GM12878 (cell line): Measurements from ENCODE around the gene PPP2R5D. TPM values are rescaled to one million over a fixed set of nuclear protein-coding genes. Genes with fewer than 3 reads are reported as not detected.
A peak's percentile ranks its signal among the peaks of the same experiment; 100 is the strongest.

Source experiments
- ATAC-seq: fragments of 200-7000 bp; cut with Tn5 transposase; 3 replicates; pipeline ENCODE4 v1.9.1; 2020; ENCODE audit warnings: mild to moderate bottlenecking, moderate library complexity
- BruUV-seq: library from RNA; stranded (reverse); fragments of 400-500 nt; replicated peaks from 2 replicates; lab custom pipeline; 2021; lab: Mats Ljungman, UMichigan
- CTCF ChIA-PET: fragments of 300-600 bp; sonication (Branson Sonifier 250); formaldehyde crosslinking; extraction: SDS; loops from one replicate; lab custom pipeline; 2021; ENCODE audit warnings: inconsistent platforms; lab: Yijun Ruan, JAX
- POLR2A ChIA-PET: fragments of 350-600 bp; formaldehyde crosslinking; extraction: SDS; loops from one replicate; lab custom pipeline; 2021; ENCODE audit warnings: inconsistent platforms; lab: Charles Lee
- RAD21 ChIA-PET: fragments of 300-600 bp; sonication (Branson Sonifier 250); formaldehyde crosslinking; loops from one replicate; lab custom pipeline; 2023; ENCODE audit warnings: antibody characterized with exemption; ENCODE audit not compliant: unreplicated experiment; lab: Charles Lee
- SMC1A ChIA-PET: fragments of 300-600 bp; sonication (Branson Sonifier 250); formaldehyde crosslinking; loops from one replicate; lab custom pipeline; 2023; ENCODE audit not compliant: unreplicated experiment, uncharacterized antibody; lab: Charles Lee
- DNase-seq: peaks from one replicate; pipeline ENCODE4 v3.0.0-alpha.2; 2011; ENCODE audit warnings: low read depth, low spot score
- FAIRE-seq: peaks from 3 replicates; lab custom pipeline; 2011; peaks lifted over from hg19 to GRCh38; lab: Jason Lieb, UNC
- H2AFZ ChIP-seq: 2 replicates; pipeline ENCODE4 v1.6.0; 2011; ENCODE audit warnings: low read depth, low read length, control low read depth; ENCODE audit not compliant: control insufficient read depth
- H3K27ac ChIP-seq: 2 replicates; pipeline ENCODE4 v1.5.1; 2011; ENCODE audit warnings: control low read depth; ENCODE audit not compliant: control insufficient read depth, insufficient read depth
- H3K27me3 ChIP-seq, 2 experiments: replicated peaks in 1 of 2; 2 replicates each; pipeline versions ENCODE4 v1.6.0 to v1.6.1; 2011; ENCODE audit warnings: low read length in 1 of 2; ENCODE audit not compliant: control insufficient read depth in 2 of 2, insufficient read depth in 2 of 2
- H3K36me3 ChIP-seq, 2 experiments: 2 replicates each; pipeline ENCODE4 v1.5.1; 2011; ENCODE audit warnings: low read length in 1 of 2; ENCODE audit not compliant: control insufficient read depth in 2 of 2, insufficient read depth in 2 of 2
- H3K4me1 ChIP-seq: 2 replicates; pipeline ENCODE4 v1.6.1; 2011; ENCODE audit warnings: mild to moderate bottlenecking, low read length, moderate library complexity, mixed read lengths; ENCODE audit not compliant: control insufficient read depth, insufficient read depth
- H3K4me2 ChIP-seq: 2 replicates; pipeline ENCODE4 v1.6.0; 2011; ENCODE audit warnings: control low read depth; ENCODE audit not compliant: control insufficient read depth, insufficient read depth
- H3K4me3 ChIP-seq: fragments of 200-600 bp; sonication (generic); 2 replicates; pipeline ENCODE4 v1.5.1; 2016
- H3K79me2 ChIP-seq: 2 replicates; pipeline ENCODE4 v1.6.0; 2011; ENCODE audit warnings: low read length; ENCODE audit not compliant: control insufficient read depth, insufficient read depth
- H3K9ac ChIP-seq: 2 replicates; pipeline ENCODE4 v1.8.0; 2011; ENCODE audit warnings: low read length, control low read depth, mixed read lengths; ENCODE audit not compliant: control insufficient read depth, insufficient read depth
- H3K9me3 ChIP-seq: replicated peaks from 3 replicates; pipeline ENCODE4 v1.5.1; 2011; ENCODE audit warnings: mild to moderate bottlenecking, low read length; ENCODE audit not compliant: control insufficient read depth, insufficient read depth
- H4K20me1 ChIP-seq: 2 replicates; pipeline ENCODE4 v1.6.0; 2011; ENCODE audit not compliant: control insufficient read depth, insufficient read depth
- MTA3 ChIP-seq: IDR thresholded peaks from 2 replicates; pipeline ENCODE4 v1.6.1; 2012; ENCODE audit warnings: low read length, inconsistent platforms, borderline replicate concordance
- NFIC ChIP-seq: IDR thresholded peaks from 2 replicates; pipeline ENCODE4 v1.6.1; 2012; ENCODE audit warnings: low read depth, mild to moderate bottlenecking, inconsistent platforms, low read length, moderate library complexity
- RELA ChIP-seq: fragments of 450-650 bp; IDR thresholded peaks from 2 replicates; pipeline ENCODE4 v1.8.0; 2014; ENCODE audit warnings: borderline replicate concordance; ENCODE audit not compliant: partially characterized antibody
- YBX1 ChIP-seq: fragments of 450-650 bp; IDR thresholded peaks from 2 replicates; pipeline ENCODE4 v1.6.1; 2016; ENCODE audit warnings: antibody characterized with exemption
- ZNF622 ChIP-seq: fragments of 450-650 bp; IDR thresholded peaks from 2 replicates; pipeline ENCODE4 v1.6.1; 2017; ENCODE audit warnings: mild to moderate bottlenecking, inconsistent platforms
- WGBS: methylation state at CpG from one replicate; pipeline ENCODE4 v1.1.6; 2016; ENCODE audit warnings: low lambda C conversion rate; ENCODE audit not compliant: insufficient replicate concordance, insufficient coverage; ENCODE audit errors: missing lambda C conversion rate; 5-methylcytosine and 5-hydroxymethylcytosine counted together
- in situ Hi-C: fragments of 300-500 bp; cut with MboI; formaldehyde crosslinking; loops from 9 replicates; pipeline ENCODE4 v1.14.3; 2018; ENCODE audit warnings: mixed read lengths
- intact Hi-C: fragments of 100-400 bp; cut with micrococcal nuclease; formaldehyde crosslinking; loops from one replicate; pipeline ENCODE4 v1.14.2; 2022; ENCODE audit not compliant: unreplicated experiment
- polyA plus RNA-seq, 11 experiments: library from polyadenylated mRNA; depleted of rRNA in 4 of 11; unstranded in 6 of 11; stranded (reverse) in 5 of 11; fragments of >200 nt; fragmentation: Nextera tagmentation in 4 of 11; fragmentation: Illumina TruSeq in 1 of 11; extraction: Ambion mirVana in 4 of 11; extraction: Trizol in 1 of 11; gene quantifications; 1 replicate in 1 of 11; 2 replicates in 10 of 11; pipeline versions ENCODE4 v1.2.1 to v1.2.3, GENCODE V29; 2011 to 2016; ENCODE audit warnings: inconsistent platforms in 2 of 11, missing spikeins in 2 of 11, low read depth in 1 of 11
- total RNA-seq, 4 experiments: library from RNA; depleted of rRNA in 3 of 4; stranded (reverse); fragments of >200 nt in 3 of 4; fragmentation: Illumina TruSeq in 1 of 4; extraction: Trizol in 1 of 4; gene quantifications; 2 replicates each; pipeline versions ENCODE4 v1.2.1 to v1.2.3, GENCODE V29; 2013 to 2021
- TF ChIP-seq, protein P1 (sequence below): IDR thresholded peaks from 2 replicates; pipeline ENCODE4 v1.6.1; 2012; ENCODE audit warnings: low read depth, low read length, improper control_type of control experiment

The PPP2R5D gene
- total and polyA plus RNA-seq, 10 of the 15 experiments (the other 5 are each of a cell fraction or from before 2014, with no cell fraction given) = 1.5 to 59.0 (median 32.0) TPM

- Histone ChIP-seq H2AFZ (no peak overlapping the region), H3K9ac (no peak overlapping the region), H3K79me2 (peaks cover 21% of the 10 kb centered on the region), H3K4me2 (no peak overlapping the region), H3K36me3 (peaks cover 12 to 20% of the 10 kb centered on the region in 2 experiments), H3K9me3 (no peaks in the 10 kb centered on the region), H3K4me3 (no peak overlapping the region), H3K4me1 (peaks cover 14% of the 10 kb centered on the region), H3K27ac (no peak overlapping the region), H3K27me3 (no peaks in the 10 kb centered on the region), H4K20me1 (peaks cover 3% of the 10 kb centered on the region; the same call in 1 of the 2 replicates)
- no peak for DNase-seq
- intact Hi-C loops (no loop called here), in situ Hi-C loops (no loop called here)
- TF ChIP-seq YBX1 (no peak), NFIC (no peak), ZNF622 (no peak), RELA (no peak), MTA3 (no peak)
- TF ChIP-seq, protein P1, sequence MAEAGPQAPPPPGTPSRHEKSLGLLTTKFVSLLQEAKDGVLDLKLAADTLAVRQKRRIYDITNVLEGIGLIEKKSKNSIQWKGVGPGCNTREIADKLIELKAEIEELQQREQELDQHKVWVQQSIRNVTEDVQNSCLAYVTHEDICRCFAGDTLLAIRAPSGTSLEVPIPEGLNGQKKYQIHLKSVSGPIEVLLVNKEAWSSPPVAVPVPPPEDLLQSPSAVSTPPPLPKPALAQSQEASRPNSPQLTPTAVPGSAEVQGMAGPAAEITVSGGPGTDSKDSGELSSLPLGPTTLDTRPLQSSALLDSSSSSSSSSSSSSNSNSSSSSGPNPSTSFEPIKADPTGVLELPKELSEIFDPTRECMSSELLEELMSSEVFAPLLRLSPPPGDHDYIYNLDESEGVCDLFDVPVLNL = no peak
- ChIA-PET RAD21 (interaction anchor here (1.2 to 1.4 kb wide), 2 partner anchors 10 to 41 kb away, joined by 3 to 4 read pairs; partner anchors contain the start of genes KLHDC3 and PPP2R5D), SMC1A (interaction anchor here (0.6 to 1.1 kb wide), 2 partner anchors 10 to 30 kb away, joined by 3 to 5 read pairs; partner anchors contain the start of genes KLHDC3 and MEA1), POLR2A (interaction anchor here (1.4 to 3.4 kb wide), 3 partner anchors 10 to 35 kb away, joined by 3 to 12 read pairs (median 9); partner anchors contain the start of genes KLC4, KLHDC3, MEA1 and MRPL2), CTCF (interaction anchor here (1.1 kb wide), 1 partner anchor 11 kb away, joined by 3 read pairs; the partner anchor contains the start of genes KLHDC3 and MEA1)
- TSS peak; percentile 41 for BruUV-seq
- ATAC-seq = no peak
- WGBS = 94% methylated on average over 2 of the region's 2 CpGs
- FAIRE-seq = no peak
These were observed 40.1 kb downstream of the PPP2R5D start for GRCh38 chr6:43024436-43024835.
